GM18517 (cell line): Measurements from ENCODE around the gene SUSD2.
"Not testable (repeated sequence)": the region's sequence is repeated elsewhere in the genome, so short reads cannot be mapped to it uniquely, and the experiment has no call there.

Experiments
- ATAC-seq: cut with Tn5 transposase; IDR thresholded peaks from one replicate; pipeline ENCODE4 v1.9.1; 2021; ENCODE audit warnings: mild to moderate bottlenecking, moderate library complexity; ENCODE audit not compliant: unreplicated experiment

Gene SUSD2

GRCh38 chr22:24187731-24188644 is 6.7 kb downstream of the SUSD2 start:
- ATAC-seq: no peak

- no peak for ATAC-seq
These were observed 7.5 kb downstream of the SUSD2 start for GRCh38 chr22:24188705-24189248.

GRCh38 chr22:24189249-24190158 is 8.2 kb downstream of the SUSD2 start:
- no peak for ATAC-seq

GRCh38 chr22:24190159-24190540 is 8.9 kb downstream of the SUSD2 start:
- no peak for ATAC-seq

- no peak for ATAC-seq
These were observed 9.4 kb downstream of the SUSD2 start for GRCh38 chr22:24190596-24191208.

GRCh38 chr22:24191381-24191841 is 10.1 kb downstream of the SUSD2 start:
- ATAC-seq: no peak

GRCh38 chr22:24191893-24192292 is 10.6 kb downstream of the SUSD2 start:
- no peak for ATAC-seq

- no peak for ATAC-seq
These were observed 17.4 kb downstream of the SUSD2 start for GRCh38 chr22:24198682-24199052.

- ATAC-seq: no peak
These were observed 19.4 kb downstream of the SUSD2 start for GRCh38 chr22:24200619-24201212.

GRCh38 chr22:24201681-24202614 is 20.7 kb downstream of the SUSD2 start:
- no peak for ATAC-seq

GRCh38 chr22:24203856-24204255 is 22.6 kb downstream of the SUSD2 start:
- not testable (repeated sequence) for ATAC-seq

GRCh38 chr22:24205438-24206195 is 24.3 kb downstream of the SUSD2 start:
- ATAC-seq: no peak

- not testable (repeated sequence) for ATAC-seq
These were observed 25.4 kb downstream of the SUSD2 start for GRCh38 chr22:24206460-24207263.

- no peak for ATAC-seq
These were observed 26.2 kb downstream of the SUSD2 start for GRCh38 chr22:24207264-24208011.

- no peak for ATAC-seq
These were observed 26.9 kb downstream of the SUSD2 start for GRCh38 chr22:24208012-24208749.

- ATAC-seq: no peak
These were observed 27.7 kb downstream of the SUSD2 start for GRCh38 chr22:24209016-24209415.
